T-cell (primary cell): ENCODE data around the gene NCOR2. TPM values are rescaled to one million over a fixed set of nuclear protein-coding genes. Genes with fewer than 3 reads are reported as not detected.

Source experiments
- ATAC-seq, 4 experiments: fragments of 200-7000 bp in 3 of 4; fragments of 150-1000 bp in 1 of 4; cut with Tn5 transposase; replicated peaks in 1 of 4; 1 replicate in 3 of 4; 2 replicates in 1 of 4; pipeline ENCODE4 v1.10.0; 2021; ENCODE audit warnings: moderate library complexity in 3 of 4, mild to moderate bottlenecking in 2 of 4, moderate number of reproducible peaks in 1 of 4
- CTCF ChIA-PET, 2 donors: fragments of 300-600 bp; sonication (Branson Sonifier 250); formaldehyde crosslinking; loops; one replicate each; lab custom pipeline; 2022; ENCODE audit warnings: antibody characterized with exemption in 2 of 2; lab: Charles Lee
- POLR2A ChIA-PET, 2 donors: fragments of 300-600 bp; sonication (Branson Sonifier 250); formaldehyde crosslinking; loops; one replicate each; lab custom pipeline; 2022; ENCODE audit warnings: antibody characterized with exemption in 2 of 2; lab: Charles Lee
- DNase-seq, 35 experiments: peaks; one replicate each; pipeline versions ENCODE4 v3.0.0 to v3.0.0-alpha.2; 2013 to 2023
- H3K27ac ChIP-seq: one replicate; pipeline ENCODE4 v1.5.1; 2013; ENCODE audit warnings: low read length
- H3K27me3 ChIP-seq, 2 experiments: replicated peaks in 1 of 2; 1 replicate in 1 of 2; 2 replicates in 1 of 2; pipeline versions ENCODE4 v1.6.1 to v1.7.0; 2013; ENCODE audit warnings: low read length in 1 of 2, mixed read lengths in 1 of 2; ENCODE audit not compliant: control insufficient read depth in 2 of 2, insufficient read depth in 2 of 2; ENCODE audit errors: extremely low read depth in 1 of 2
- H3K36me3 ChIP-seq, 2 donors: 1 replicate in 1 of 2; 2 replicates in 1 of 2; pipeline versions ENCODE4 v1.6.1 to v1.7.0; 2013; ENCODE audit warnings: low read length in 1 of 2; ENCODE audit not compliant: control insufficient read depth in 2 of 2, insufficient read depth in 1 of 2; ENCODE audit errors: extremely low read depth in 1 of 2
- H3K4me1 ChIP-seq, 2 experiments: 1 replicate in 1 of 2; 2 replicates in 1 of 2; pipeline versions ENCODE4 v1.6.1 to v1.7.0; 2013; ENCODE audit warnings: low read length in 2 of 2, mixed read lengths in 1 of 2; ENCODE audit not compliant: insufficient read depth in 2 of 2, control insufficient read depth in 1 of 2; ENCODE audit errors: extremely low read depth in 1 of 2
- H3K4me3 ChIP-seq, 2 donors: 1 replicate in 1 of 2; 2 replicates in 1 of 2; pipeline versions ENCODE4 v1.5.1 to v1.7.0; 2013; ENCODE audit warnings: mild to moderate bottlenecking in 2 of 2, low read length in 1 of 2, moderate library complexity in 1 of 2; ENCODE audit not compliant: control insufficient read depth in 1 of 2; ENCODE audit errors: extremely low read depth in 1 of 2
- H3K9me3 ChIP-seq: 2 replicates; pipeline ENCODE4 v1.7.0; 2013
- H3K27ac Mint-ChIP-seq, 2 donors: one replicate each; pipeline ENCODE4 v1.8.0; 2020 to 2021; ENCODE audit warnings: mild to moderate bottlenecking in 2 of 2, mixed read lengths in 2 of 2
- H3K27me3 Mint-ChIP-seq, 2 donors: one replicate each; pipeline ENCODE4 v1.8.0; 2021 to 2022; ENCODE audit warnings: mixed read lengths in 2 of 2
- H3K36me3 Mint-ChIP-seq: one replicate; pipeline ENCODE4 v1.8.0; 2021; ENCODE audit warnings: mixed read lengths
- H3K4me1 Mint-ChIP-seq, 3 donors: one replicate each; pipeline ENCODE4 v1.8.0; 2020 to 2022; ENCODE audit warnings: mixed read lengths in 3 of 3, mild to moderate bottlenecking in 1 of 3
- H3K4me3 Mint-ChIP-seq, 3 donors: one replicate each; pipeline ENCODE4 v1.8.0; 2020 to 2022; ENCODE audit warnings: mild to moderate bottlenecking in 3 of 3, mixed read lengths in 3 of 3, moderate library complexity in 3 of 3
- H3K9me3 Mint-ChIP-seq, 3 donors: one replicate each; pipeline ENCODE4 v1.8.0; 2020 to 2022; ENCODE audit warnings: mixed read lengths in 3 of 3
- WGBS: methylation state at CpG from one replicate; pipeline ENCODE4 v1.1.5; 2013; ENCODE audit warnings: missing lambda C conversion rate; ENCODE audit not compliant: insufficient coverage; 5-methylcytosine and 5-hydroxymethylcytosine counted together
- total RNA-seq, 35 experiments: library from RNA in 6 of 35; stranded (reverse) in 6 of 35; fragments of 120-200 nt in 1 of 35; gene quantifications; one replicate each; pipeline versions ENCODE4 v1.2.1 to v1.2.4 and lab custom pipeline; 2013 to 2026

Gene NCOR2
- total RNA-seq, 5 donors from 2014 or later (not counting 1 experiment from before 2014, with no cell fraction given), result 108 to 140 (median 127) TPM

DNA sequence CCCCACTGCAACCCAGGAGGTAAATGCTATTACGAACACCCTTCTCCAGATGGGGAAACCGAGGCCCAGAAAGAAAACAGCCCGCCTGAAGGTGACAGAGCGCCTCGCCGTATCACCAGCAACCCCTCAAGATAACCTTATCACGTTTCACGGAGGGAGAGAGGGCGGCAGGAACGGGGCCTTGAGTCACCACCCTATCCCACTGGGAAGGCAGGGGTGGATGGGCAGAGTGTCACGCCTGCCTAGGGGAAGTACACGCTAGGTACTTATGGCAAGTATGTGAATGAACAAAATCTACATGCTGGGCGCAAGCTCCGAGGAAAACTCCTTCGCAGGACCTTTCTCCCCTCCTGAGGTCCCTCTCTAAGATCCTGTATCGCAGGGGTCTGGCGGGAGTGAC, 17.8 kb downstream of the NCOR2 start:
- WGBS, result 100% methylated on average over 11 of the region's 17 CpGs
- Histone ChIP-seq H3K4me1 (peaks cover 8 to 68% of the 10 kb centered on the region in 2 experiments), H3K36me3 (no peaks in the 10 kb centered on the region), H3K4me3 (no peak overlapping the region), H3K27me3 (no peaks in the 10 kb centered on the region), H3K27ac (no peak overlapping the region), H3K9me3 (no peaks in the 10 kb centered on the region)
- no peaks in the 10 kb centered on the region for H3K27me3 Mint-ChIP-seq
- no peaks in the 10 kb centered on the region for H3K9me3 Mint-ChIP-seq
- DNase-seq (no peak), ATAC-seq (no peak)
- ChIA-PET POLR2A (no interaction called here), CTCF (no interaction called here)
- H3K27ac Mint-ChIP-seq, result no peak overlapping the region
- peaks cover 80 to 82% (median 82%) of the 10 kb centered on the region in 3 donors for H3K4me1 Mint-ChIP-seq
- H3K4me3 Mint-ChIP-seq, result peak overlapping the region in 1 of 3 donors; percentile 41
- H3K36me3 Mint-ChIP-seq, result peaks cover 7% of the 10 kb centered on the region

GRCh38 chr12:124548854-124549378, 18.5 kb downstream of the NCOR2 start:
- no peak overlapping the region for H3K4me3 Mint-ChIP-seq
- CTCF ChIA-PET, result no interaction called here
- WGBS, result 85% methylated on average over 15 of the region's 24 CpGs
- Histone ChIP-seq H3K4me3 (no peak overlapping the region), H3K27me3 (no peaks in the 10 kb centered on the region), H3K27ac (no peak overlapping the region), H3K36me3 (no peaks in the 10 kb centered on the region), H3K9me3 (no peaks in the 10 kb centered on the region), H3K4me1 (peaks cover 4 to 68% of the 10 kb centered on the region in 2 experiments)
- H3K9me3 Mint-ChIP-seq, result no peaks in the 10 kb centered on the region
- ATAC-seq (no peak), DNase-seq (no peak)
- H3K4me1 Mint-ChIP-seq, result peaks cover 78 to 80% (median 79%) of the 10 kb centered on the region in 3 donors
- peak overlapping the region in 1 of 2 donors; percentile 39 for H3K27ac Mint-ChIP-seq
- H3K27me3 Mint-ChIP-seq, result no peaks in the 10 kb centered on the region
- POLR2A ChIA-PET, result no interaction called here
- peaks cover 7% of the 10 kb centered on the region for H3K36me3 Mint-ChIP-seq

- H3K9me3 ChIP-seq, result no peaks in the 10 kb centered on the region
- no peak for DNase-seq
- no peak for ATAC-seq
- 100% methylated on average over 1 of the region's 3 CpGs for WGBS
- Mint-ChIP-seq H3K4me3 (peak overlapping the region in 1 of 3 donors; percentile 22), H3K4me1 (peaks cover 70 to 81% (median 76%) of the 10 kb centered on the region in 3 donors), H3K27ac (no peak overlapping the region), H3K9me3 (no peaks in the 10 kb centered on the region), H3K27me3 (no peaks in the 10 kb centered on the region), H3K36me3 (peaks cover 7% of the 10 kb centered on the region)
- H3K36me3 ChIP-seq, result no peaks in the 10 kb centered on the region
- no peak overlapping the region for H3K4me3 ChIP-seq
- ChIA-PET POLR2A (no interaction called here), CTCF (no interaction called here)
- no peaks in the 10 kb centered on the region for H3K27me3 ChIP-seq
- no peak overlapping the region for H3K27ac ChIP-seq
- H3K4me1 ChIP-seq, result peaks cover 4 to 73% of the 10 kb centered on the region in 2 experiments
Measured at GRCh38 chr12:124547626-124548025, 19.8 kb downstream of the NCOR2 start.

DNA sequence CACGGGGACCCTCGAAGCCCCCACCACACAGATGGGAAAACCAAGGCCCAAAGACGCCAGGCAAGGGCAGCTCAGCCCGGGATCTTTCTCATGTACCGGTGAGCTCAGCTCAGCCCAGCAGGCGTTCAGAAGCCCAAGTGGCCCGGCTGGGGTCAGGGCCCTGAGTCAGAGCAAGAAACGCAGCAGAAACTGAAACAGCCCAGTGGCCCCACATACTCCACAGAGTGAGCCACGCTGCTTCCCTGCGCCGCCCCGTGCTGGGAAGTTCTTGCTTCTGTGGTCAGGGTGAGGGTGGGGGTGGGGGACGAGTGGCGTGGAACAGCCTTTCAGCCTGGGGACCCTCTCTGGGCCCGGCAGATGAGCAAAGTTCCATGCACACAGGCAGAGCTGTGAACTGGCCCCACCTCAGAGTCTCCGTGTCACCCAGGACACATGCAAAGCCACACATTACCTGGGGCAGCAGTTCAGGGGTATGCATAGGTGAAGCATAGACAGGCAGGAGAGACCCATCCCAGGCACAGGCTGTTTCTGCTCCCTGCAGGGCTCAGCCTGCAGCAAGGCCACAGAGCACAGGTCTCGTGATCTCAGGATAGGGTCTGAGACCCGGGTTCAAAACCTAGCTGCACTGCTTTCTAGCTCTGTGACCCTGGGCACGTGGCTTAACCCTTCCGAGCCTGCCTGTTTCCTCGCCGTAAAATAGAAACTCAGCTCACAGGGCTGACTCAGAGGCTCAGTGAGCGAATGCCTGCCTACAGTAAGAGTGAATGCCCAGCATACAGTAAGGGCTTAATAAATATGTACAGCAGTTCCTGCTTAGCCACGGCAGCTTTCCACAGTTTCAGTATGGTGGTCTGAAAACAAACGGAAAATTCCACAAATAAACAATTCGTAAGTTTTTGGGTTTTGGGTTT, 21.6 kb downstream of the NCOR2 start:
- Mint-ChIP-seq H3K36me3 (peaks cover 7% of the 10 kb centered on the region), H3K4me3 (peak overlapping the region in 2 of 3 donors; percentile 17 to 41), H3K27me3 (no peaks in the 10 kb centered on the region), H3K4me1 (peaks cover 53 to 73% (median 65%) of the 10 kb centered on the region in 3 donors), H3K27ac (peak overlapping the region in 1 of 2 donors; percentile 22), H3K9me3 (no peaks in the 10 kb centered on the region)
- ChIA-PET POLR2A (no interaction called here), CTCF (interaction anchor here in 1 of 2 donors (0.7 kb wide), 2 partner anchors 52 to 659 kb away, joined by 3 to 9 read pairs; no protein-coding TSS in a partner anchor)
- Histone ChIP-seq H3K36me3 (no peaks in the 10 kb centered on the region), H3K4me1 (peaks cover 5 to 68% of the 10 kb centered on the region in 2 experiments), H3K27ac (no peak overlapping the region), H3K27me3 (no peaks in the 10 kb centered on the region), H3K4me3 (no peak overlapping the region), H3K9me3 (no peaks in the 10 kb centered on the region)
- peak; percentile 43 to 68 (median 59) for ATAC-seq
- peak in 7 of 35 experiments; percentile 12 to 38 (median 20) for DNase-seq
- 29% methylated on average over 15 of the region's 26 CpGs for WGBS

DNA sequence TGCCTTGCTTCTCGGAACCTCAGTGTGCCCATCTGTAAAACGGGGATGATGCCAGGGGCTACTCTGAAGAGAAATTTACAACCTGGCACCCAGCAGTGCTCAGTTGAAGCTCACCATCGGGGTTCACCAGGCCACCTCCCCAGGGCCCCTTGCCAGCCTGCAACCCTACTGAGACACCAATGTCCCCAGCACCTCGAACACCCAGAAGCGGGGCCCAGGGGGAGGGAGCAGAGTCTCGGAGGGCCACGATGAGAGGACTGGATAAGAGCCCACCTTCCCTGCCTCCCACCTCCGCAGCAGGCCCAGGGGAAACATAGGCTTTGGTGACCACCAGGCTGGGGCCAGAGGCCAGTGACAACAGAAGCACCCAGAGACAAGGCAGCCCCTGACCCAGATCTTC, 22.4 kb downstream of the NCOR2 start:
- H3K4me3 Mint-ChIP-seq, result peak overlapping the region in 1 of 3 donors; percentile 41
- DNase-seq (no peak), ATAC-seq (no peak)
- H3K4me1 ChIP-seq, result peaks cover 4 to 63% of the 10 kb centered on the region in 2 experiments
- 89% methylated on average over 7 of the region's 8 CpGs for WGBS
- no peak overlapping the region for H3K27ac ChIP-seq
- H3K9me3 Mint-ChIP-seq, result no peaks in the 10 kb centered on the region
- H3K27me3 ChIP-seq, result no peaks in the 10 kb centered on the region
- ChIA-PET POLR2A (no interaction called here), CTCF (interaction anchor here in 1 of 2 donors (0.7 kb wide), 1 partner anchor 51 kb away, joined by 9 read pairs; no protein-coding TSS in a partner anchor)
- no peak overlapping the region for H3K4me3 ChIP-seq
- H3K27me3 Mint-ChIP-seq, result no peaks in the 10 kb centered on the region
- peaks cover 48 to 67% (median 57%) of the 10 kb centered on the region in 3 donors for H3K4me1 Mint-ChIP-seq
- no peaks in the 10 kb centered on the region for H3K9me3 ChIP-seq
- peaks cover 7% of the 10 kb centered on the region for H3K36me3 Mint-ChIP-seq
- peak overlapping the region in 1 of 2 donors; percentile 22 for H3K27ac Mint-ChIP-seq
- H3K36me3 ChIP-seq, result no peaks in the 10 kb centered on the region

GRCh38 chr12:124544311-124544970, 23.0 kb downstream of the NCOR2 start:
- POLR2A ChIA-PET, result interaction anchor here in 1 of 2 donors (0.5 kb wide), 1 partner anchor 225 kb away, joined by 3 read pairs; no protein-coding TSS in a partner anchor
- H3K9me3 Mint-ChIP-seq, result no peaks in the 10 kb centered on the region
- CTCF ChIA-PET, result interaction anchor here in 1 of 2 donors (0.6 kb wide), 1 partner anchor 60 kb away, joined by 3 read pairs; no protein-coding TSS in a partner anchor
- no peak overlapping the region for H3K4me3 ChIP-seq
- H3K36me3 Mint-ChIP-seq, result peaks cover 7% of the 10 kb centered on the region
- H3K9me3 ChIP-seq, result no peaks in the 10 kb centered on the region
- no peak for ATAC-seq
- no peak overlapping the region for H3K27ac Mint-ChIP-seq
- no peaks in the 10 kb centered on the region for H3K27me3 Mint-ChIP-seq
- peak overlapping the region in 1 of 3 donors; percentile 41 for H3K4me3 Mint-ChIP-seq
- peaks cover 6 to 65% of the 10 kb centered on the region in 2 experiments for H3K4me1 ChIP-seq
- 91% methylated on average over 9 of the region's 16 CpGs for WGBS
- no peaks in the 10 kb centered on the region for H3K36me3 ChIP-seq
- DNase-seq, result no peak
- peaks cover 0 to 3% of the 10 kb centered on the region in 2 experiments for H3K27me3 ChIP-seq
- H3K27ac ChIP-seq, result no peak overlapping the region
- peaks cover 48 to 67% (median 57%) of the 10 kb centered on the region in 3 donors for H3K4me1 Mint-ChIP-seq
